Stimulated activated CD4-positive, alpha-beta T cell treated with anti-CD3 and anti-CD28 coated beads, TNF-alpha, amount 100 ng/mL, for 1 hour (primary cell): ENCODE measurements around the gene PDGFRA.
"Not testable (repeated sequence)": the region's sequence is repeated elsewhere in the genome, so short reads cannot be mapped to it uniquely, and the experiment has no call there.

Experiments
- DNase-seq, 3 donors: peaks; one replicate each; pipeline ENCODE4 v3.0.0-alpha.2; 2020; ENCODE audit warnings: low read depth in 3 of 3, low spot score in 1 of 3

Gene PDGFRA

DNA sequence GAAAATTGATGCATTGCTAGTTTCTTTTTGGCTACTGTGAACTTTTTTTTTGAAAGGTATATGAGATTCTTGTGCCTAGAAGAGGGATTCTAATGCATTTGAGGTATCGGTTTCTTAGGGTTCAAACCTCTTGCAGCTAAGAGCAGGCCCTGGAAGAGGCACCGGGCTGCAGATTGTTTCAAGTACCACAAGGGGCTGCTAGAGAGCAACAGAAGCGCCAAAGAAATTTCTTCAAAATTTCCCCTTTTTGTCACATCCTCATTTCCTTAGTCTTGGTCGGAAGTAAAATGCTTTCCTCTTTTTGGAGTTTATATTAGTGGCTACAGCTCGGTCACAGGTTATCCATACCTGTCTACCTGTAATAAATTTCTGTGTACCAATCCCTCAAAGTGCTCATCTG lies 89.8 kb downstream of the PDGFRA start:
- DNase-seq: no peak

DNA sequence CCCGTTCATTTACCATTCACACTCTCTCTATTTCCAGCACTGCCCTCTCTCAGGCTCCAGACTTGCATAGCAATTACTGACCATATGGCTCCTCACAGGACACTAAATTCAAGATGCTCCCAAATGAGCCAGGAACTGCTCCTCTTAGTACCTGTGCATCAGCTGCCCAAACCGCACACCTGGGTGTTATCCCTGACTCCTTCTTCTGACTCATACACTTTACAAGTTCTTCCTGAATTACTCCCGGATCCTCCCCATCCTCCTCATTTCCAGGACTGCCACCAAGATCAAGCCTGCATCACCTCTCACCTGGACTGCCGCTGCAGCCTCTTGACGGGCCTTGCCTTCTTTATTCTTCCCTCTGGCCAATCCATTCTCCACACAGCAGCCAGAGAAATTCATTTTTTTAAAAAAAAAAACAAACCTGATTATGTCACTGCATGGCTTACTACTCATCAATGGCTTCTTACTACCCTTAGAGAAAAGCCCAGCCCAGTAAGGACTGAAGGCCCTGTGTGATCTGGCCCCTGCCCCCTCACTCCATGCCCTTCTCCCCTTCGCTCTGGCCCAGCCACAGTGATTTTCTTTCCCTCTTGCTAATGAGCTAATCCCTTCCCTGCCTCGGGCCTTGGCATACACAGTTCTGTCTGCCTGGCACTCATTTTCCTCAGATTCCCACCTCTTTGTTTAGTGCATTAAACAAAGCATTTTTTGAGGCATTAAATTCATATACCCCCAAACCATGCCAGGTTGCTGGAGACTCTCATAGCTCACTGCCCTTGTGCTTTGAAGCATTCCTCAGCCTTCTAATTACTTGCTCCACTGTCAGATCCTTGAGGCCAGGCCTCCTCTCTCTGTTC lies 92.0 kb downstream of the PDGFRA start:
- DNase-seq: no peak

DNA sequence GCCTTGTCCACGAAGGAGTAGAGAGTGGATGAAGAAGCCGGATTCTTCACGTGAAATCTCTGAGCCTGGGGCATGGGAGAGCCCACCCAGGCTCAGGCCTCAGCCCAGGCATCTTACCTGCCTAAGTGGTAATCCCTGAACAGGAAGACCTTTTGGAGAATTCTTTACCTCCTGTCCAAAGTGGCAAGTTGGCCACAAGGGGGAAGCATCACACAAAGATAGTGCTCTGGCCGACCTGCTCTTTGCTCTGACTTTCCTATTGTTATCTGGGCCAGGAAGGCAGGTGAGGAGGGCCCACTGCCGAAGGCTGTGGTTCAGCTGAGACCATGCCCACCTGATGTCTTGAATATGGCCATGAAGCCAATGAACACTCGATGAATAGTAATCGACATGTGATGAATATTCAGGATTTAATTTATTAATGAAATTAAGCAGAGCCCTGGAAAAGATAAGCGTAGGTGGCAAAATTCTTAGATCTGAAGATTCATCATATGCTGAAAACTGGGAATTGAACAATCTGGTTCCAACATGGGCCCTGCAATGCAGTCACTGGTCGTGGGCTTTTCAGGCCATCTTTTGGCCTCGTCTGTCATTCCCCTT lies 93.8 kb downstream of the PDGFRA start:
- DNase-seq: peak in 1 of 3 donors; percentile 2

DNA sequence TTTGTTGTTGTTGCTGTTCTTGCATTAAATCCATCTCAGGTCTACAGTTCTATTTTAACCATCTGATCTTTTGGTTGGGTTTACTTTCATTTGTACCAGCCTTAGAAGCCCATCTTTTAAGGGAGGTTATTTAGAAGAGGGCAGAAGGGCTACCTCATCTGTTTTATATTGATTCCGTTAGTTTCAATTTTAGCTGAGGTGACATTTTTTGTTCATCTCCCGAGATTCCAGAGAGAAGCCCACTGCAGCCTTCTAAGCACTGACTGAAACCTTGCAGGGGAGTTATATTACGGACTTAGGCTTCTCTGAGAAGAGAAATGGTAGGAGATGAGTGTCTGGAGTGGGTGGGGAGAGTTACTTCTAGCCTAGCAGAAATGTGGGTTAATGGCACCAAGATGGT lies 101.8 kb downstream of the PDGFRA start:
- no peak for DNase-seq

DNA sequence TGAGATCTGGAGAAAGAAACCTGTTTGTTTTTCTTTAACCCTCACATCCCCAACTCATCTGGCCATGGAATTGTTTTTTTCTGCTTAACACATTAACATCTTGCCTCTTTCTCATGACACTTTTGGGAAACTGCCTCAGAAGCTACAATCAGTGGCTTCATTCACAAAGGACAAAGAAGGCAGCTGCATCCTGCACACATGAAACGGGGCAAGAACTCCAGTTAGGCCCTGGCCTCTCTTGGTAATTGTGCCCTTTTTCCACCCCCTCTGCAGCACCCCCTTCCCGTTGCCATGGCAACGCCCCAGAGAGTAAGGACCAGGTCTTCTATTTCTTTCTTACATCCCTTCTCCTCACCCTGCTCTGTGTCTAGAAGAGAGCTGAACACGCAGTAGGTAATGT lies 103.4 kb downstream of the PDGFRA start:
- DNase-seq: no peak

DNA sequence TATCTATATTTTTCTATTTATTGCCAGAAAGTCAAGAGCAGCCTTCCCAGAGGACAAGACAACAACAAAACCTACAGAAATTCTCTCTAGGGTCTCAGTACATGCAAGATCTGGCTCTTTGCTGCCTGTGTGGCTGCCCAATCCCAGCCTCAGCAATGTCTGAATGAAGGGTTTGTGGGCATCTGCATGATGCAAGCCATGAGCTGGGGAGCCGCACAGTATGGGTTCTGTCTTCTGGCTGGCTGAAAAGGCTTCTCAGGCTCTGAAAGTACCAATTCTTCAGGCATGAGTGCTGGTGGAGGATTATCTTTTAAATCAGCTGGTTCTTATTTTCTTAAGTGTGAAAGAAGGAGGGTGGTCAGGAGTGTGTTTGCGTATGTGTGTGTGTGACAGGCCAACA lies 104.6 kb downstream of the PDGFRA start:
- no peak for DNase-seq

DNA sequence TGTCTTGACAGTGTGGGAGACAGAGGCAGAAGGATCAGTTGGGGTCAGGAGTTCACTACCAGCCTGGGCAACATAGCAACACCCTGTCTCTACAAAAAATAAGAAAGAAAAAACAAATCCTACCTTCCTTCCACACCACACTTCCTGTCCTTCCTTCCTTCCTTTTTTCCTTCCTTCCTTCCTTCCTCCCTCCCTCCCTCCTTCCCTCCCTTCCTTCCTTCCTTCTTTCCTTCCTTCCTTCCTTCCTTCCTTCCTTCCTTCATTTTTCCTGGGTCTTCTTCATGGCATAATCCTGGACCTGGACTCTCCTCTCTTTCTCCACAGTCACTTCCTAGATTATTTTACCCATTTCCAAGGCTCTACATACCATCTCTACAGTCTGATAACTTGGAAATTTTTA lies 105.7 kb downstream of the PDGFRA start:
- DNase-seq: not testable (repeated sequence)

DNA sequence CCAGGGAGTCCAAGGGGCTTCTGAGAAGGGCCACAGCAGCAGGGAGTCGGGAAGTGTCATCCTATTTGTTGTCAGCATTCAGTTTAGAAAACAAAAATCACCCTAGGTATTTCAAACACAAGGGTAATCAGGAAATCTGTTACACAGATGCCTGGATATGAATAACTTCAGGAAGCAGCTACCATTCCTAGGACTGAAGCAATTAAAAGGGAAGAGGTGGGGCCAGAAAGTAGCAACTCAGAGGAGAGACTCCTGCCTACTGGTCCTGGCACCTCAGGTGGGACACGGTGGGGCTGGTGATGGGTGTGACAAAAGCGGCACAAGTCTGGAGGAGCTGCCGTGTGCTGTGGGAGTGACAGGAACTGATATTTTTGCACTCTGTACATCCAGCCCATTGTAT lies 107.9 kb downstream of the PDGFRA start:
- no peak for DNase-seq

DNA sequence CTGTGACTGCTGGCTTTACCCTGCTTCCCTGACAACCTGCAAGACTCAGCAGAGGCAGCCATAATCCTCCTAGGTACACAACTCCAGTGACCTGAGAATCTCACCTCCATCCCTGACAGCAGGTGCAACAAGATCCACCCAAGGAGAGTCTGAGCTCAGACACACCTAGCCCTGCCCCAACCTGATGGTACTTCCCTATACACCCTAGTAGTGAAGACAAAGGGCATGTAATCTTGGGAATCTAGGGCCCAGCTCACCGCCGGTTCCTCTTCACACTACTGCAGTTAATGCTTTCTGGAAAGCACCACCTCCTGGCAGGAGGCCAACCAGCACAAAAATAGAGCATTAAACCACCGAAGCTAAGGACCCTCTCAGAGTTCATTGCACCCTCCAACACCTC lies 113.0 kb downstream of the PDGFRA start:
- DNase-seq: not testable (repeated sequence)
